GM21717 (cell line): ENCODE data around the gene TLNRD1.
"Not testable (repeated sequence)": the region's sequence is repeated elsewhere in the genome, so short reads cannot be mapped to it uniquely, and the experiment has no call there.

Experiments
- ATAC-seq: cut with Tn5 transposase; IDR thresholded peaks from one replicate; pipeline ENCODE4 v1.9.1; 2021; ENCODE audit warnings: mild to moderate bottlenecking, moderate library complexity; ENCODE audit not compliant: unreplicated experiment

TLNRD1 gene

GRCh38 chr15:81000624-81001151, at the start of gene TLNRD1:
Gene TLNRD1, plus strand, starts transcription at chr15:81000923. Its CDS starts 1,349 bp downstream, at chr15:81002272.
- peak; percentile 51 for ATAC-seq

- no peak for ATAC-seq
These were observed 48.8 kb upstream of the TLNRD1 start for GRCh38 chr15:80951941-80952340.

- no peak for ATAC-seq
These were observed 47.4 kb upstream of the TLNRD1 start for GRCh38 chr15:80953001-80953952.

DNA sequence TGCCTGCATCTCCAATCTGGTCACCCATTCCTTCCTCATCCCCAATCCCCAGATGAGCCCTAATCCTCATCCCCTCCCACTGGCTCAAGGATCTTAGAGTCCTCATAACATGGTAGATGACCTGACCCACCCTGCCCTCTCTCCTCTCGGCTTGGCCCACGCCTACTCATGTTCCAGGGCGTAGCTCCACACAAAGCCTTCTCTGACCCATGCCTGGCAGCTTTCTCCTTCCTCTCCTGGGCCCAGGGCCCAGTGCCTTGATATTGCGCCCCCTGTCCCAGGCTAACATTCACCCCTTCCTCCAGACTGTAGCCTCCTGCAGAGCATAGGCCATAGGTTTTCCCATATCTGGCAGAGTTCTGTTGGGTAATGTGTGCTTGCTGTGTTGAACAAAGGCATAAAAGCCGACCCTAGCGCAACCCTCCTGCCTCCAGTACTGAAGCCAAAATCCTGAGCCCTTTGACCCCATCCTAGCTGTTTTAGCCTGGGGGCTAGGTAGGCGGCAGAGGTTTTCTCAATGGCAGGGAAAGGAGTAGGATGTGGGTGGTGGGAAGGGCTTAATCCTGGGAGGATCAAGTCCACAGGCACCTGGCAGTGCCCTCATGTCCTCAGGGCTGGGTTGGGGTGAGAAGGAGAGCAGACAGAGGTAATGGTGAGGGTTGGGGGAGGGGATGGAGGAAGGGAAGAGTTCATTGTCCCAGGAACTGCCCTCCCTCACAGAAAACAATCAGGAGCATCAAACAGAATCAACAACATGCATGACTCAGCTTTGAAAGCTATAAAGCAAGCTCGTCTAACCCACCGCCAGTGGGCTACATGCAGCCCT, 46.6 kb upstream of the TLNRD1 start:
- no peak for ATAC-seq

DNA sequence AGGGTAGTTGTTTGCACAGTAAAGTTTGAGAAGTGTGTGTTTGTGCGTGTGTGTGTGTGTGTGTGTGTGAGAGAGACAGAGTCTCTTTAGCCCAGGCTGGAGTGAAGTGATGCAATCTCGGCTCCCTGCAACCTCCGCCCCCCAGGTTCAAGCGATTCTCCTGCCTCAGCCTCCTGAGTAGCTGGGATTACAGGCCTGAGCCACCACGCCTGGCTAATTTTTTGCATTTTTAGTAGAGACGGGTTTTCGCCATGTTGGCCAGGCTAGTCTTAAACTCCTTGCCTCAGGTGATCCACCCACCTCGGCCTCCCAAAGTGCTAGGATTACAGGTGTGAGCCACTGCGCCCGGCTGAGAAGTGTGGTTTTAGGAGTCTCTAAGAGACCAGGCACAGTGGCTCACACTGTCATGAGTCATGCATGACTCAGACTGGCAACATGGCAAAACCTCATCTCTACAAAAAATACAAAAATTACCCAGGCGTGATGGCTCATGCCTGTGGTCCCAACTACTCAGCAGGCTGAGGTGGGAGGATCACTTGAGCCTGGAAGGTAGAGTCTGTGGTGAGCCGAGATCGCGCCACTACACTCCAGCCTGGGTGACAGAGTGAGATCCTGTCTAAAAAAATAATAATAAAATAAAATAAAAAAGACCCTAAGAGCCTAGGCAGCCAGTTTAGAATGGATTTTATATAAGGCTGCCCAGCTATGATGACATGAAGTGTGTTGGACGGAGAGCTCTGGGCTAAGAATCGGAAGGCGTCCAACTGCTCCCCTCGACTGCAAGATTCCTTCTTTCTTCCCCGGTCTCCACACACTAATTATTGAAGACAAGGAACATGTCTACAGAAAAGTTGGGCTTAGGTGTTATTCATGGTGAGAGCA, 44.9 kb upstream of the TLNRD1 start:
- not testable (repeated sequence) for ATAC-seq

- no peak for ATAC-seq
These were observed 43.2 kb upstream of the TLNRD1 start for GRCh38 chr15:80957556-80957955.

GRCh38 chr15:80957976-80958375, 42.7 kb upstream of the TLNRD1 start:
- ATAC-seq: no peak

DNA sequence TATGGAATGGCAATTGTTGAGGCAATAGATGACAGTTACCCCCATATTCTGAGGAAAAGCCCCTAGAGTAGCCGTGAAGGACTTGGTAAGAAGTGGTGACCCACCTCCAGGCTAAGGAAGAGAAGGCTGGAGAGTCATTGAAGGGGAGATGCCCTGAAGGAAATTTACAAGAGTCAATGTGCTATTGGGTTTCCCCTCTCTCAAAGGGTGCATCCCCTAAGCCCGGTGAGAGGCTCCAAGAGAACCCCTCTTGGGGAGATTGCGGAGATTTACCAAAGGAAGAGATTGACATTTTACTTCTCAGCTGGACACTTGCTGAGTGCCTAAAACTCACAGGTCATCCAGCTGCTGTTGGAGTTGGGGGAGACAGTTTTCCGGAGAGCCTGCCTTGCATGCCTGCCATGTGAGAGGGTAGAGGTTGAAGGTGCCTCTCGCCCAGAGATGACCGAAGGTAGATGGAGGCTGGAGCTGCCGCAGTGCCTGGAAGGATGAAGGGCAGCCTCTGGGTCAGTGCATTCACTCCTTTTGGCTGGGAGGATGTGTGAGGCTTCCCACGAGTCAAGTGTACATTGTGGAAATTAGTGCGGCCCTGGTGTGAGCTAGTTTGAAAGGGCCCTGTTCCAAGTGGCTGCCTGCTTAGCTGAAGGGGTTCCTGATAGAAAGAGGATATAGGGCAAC, 41.8 kb upstream of the TLNRD1 start:
- ATAC-seq: no peak

- not testable (repeated sequence) for ATAC-seq
These were observed 35.3 kb upstream of the TLNRD1 start for GRCh38 chr15:80965454-80965853.

DNA sequence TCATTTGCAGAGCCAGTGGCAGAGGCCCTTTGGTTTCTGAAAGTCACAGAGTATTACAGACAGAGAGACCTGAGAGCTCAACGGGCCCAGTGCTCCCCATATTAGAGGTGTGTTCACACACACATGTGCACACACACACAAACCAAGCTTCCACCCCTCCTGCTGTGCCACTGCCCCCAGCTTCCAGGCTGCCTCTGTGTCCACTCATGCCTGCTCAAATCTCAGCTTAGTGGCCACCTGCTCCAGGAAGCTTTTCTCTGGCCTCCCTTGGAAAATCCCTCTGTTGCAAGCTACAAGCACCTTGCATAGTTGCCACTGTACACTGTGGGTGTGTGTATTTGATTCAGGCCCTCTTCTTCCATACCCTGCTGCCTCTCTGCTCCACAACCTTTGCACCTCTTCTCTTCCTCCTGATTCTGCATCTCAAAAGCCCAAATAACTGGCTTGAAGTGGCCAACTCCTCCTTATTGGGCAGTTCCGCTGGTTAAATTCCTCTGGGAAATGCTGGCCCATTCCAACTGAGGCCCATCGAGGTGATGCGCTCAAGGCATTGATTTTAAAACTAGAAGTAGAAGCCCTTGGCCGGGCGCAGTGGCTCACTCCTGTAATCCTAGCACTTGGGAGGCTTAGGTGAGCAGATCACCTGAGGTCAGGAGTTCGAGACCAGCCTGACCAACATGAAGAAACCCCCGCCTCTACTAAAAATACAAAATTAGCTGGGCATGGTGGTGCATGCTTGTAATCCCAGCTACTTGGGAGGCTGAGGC, 34.1 kb upstream of the TLNRD1 start:
- ATAC-seq: no peak

GRCh38 chr15:80967451-80967850, 33.3 kb upstream of the TLNRD1 start:
- ATAC-seq: no peak

- ATAC-seq: no peak
These were observed 32.7 kb upstream of the TLNRD1 start for GRCh38 chr15:80967991-80968510.

DNA sequence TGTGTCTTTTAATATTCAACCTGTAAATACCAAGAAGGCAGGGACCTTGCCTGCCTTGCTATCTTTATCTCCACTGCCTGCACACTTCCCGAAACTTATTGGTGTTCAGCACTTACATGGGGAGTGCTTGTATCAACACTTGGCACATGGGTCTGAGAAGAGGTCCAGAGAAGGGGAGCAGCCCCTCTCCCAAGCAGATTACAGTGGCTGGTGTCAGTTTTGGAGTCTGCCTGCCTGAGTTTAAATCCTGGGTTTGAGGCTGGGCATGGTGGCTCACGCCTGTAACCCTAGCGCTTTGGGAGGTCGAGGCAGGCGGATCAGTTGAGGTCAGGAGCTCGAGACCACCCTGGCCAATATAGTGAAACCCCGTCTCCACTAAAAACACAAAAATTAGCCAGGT, 31.4 kb upstream of the TLNRD1 start:
- ATAC-seq: no peak

DNA sequence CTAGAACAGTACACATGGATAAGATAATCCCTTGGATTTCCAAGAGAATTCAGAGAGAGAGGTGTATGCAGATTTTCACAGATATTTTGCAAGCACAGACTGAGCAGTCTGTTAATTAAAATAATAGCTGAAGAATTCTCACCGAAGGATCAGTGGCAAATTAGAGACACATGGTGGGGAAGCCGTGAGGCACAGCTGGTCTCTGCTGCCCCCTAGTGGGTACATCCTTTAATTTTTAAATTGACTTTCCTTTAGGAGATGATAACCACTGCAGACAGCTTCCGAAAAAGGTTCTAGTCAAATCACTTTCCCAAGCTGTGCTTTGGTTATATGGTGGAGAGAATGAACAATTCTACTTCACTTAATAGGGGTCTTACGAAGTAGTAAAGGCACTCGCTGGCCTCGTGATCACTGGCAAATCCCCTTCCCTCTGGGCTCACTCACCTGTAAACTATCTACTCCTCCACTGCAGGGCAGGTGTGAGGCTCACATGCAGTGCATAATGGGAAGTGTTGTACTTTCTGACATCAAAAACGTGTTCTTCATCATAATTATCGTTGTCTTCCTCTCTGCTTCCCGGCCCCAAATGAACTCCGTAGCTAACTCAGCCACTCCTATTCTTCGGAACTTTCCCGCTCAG, 30.6 kb upstream of the TLNRD1 start:
- no peak for ATAC-seq

- no peak for ATAC-seq
These were observed 30.1 kb upstream of the TLNRD1 start for GRCh38 chr15:80970658-80971057.

- ATAC-seq: no peak
These were observed 29.6 kb upstream of the TLNRD1 start for GRCh38 chr15:80971143-80971542.

- ATAC-seq: no peak
These were observed 28.4 kb upstream of the TLNRD1 start for GRCh38 chr15:80972276-80972675.

GRCh38 chr15:80974914-80975313, 25.8 kb upstream of the TLNRD1 start:
- ATAC-seq: no peak
